IPS-15b (cell line): Measurements from ENCODE around the gene TDRD5.

Experiments used
- H3K27me3 ChIP-seq: one replicate; pipeline ENCODE4 v1.6.1; 2013; ENCODE audit warnings: low read length; ENCODE audit not compliant: control insufficient read depth, insufficient read depth
- H3K36me3 ChIP-seq: one replicate; pipeline ENCODE4 v1.6.1; 2013; ENCODE audit warnings: low read length; ENCODE audit not compliant: control insufficient read depth, insufficient read depth
- H3K4me1 ChIP-seq: one replicate; pipeline ENCODE4 v1.6.1; 2013; ENCODE audit warnings: mild to moderate bottlenecking, low read length; ENCODE audit not compliant: control insufficient read depth, insufficient read depth
- H3K4me3 ChIP-seq: one replicate; pipeline ENCODE4 v1.5.1; 2013; ENCODE audit warnings: low read depth, low read length
- H3K9ac ChIP-seq: one replicate; pipeline ENCODE4 v1.6.1; 2013; ENCODE audit warnings: low read depth, mild to moderate bottlenecking, low read length
- H3K9me3 ChIP-seq: one replicate; pipeline ENCODE4 v1.6.1; 2013; ENCODE audit warnings: mild to moderate bottlenecking, low read length; ENCODE audit not compliant: control insufficient read depth, insufficient read depth

The TDRD5 gene, protein sequence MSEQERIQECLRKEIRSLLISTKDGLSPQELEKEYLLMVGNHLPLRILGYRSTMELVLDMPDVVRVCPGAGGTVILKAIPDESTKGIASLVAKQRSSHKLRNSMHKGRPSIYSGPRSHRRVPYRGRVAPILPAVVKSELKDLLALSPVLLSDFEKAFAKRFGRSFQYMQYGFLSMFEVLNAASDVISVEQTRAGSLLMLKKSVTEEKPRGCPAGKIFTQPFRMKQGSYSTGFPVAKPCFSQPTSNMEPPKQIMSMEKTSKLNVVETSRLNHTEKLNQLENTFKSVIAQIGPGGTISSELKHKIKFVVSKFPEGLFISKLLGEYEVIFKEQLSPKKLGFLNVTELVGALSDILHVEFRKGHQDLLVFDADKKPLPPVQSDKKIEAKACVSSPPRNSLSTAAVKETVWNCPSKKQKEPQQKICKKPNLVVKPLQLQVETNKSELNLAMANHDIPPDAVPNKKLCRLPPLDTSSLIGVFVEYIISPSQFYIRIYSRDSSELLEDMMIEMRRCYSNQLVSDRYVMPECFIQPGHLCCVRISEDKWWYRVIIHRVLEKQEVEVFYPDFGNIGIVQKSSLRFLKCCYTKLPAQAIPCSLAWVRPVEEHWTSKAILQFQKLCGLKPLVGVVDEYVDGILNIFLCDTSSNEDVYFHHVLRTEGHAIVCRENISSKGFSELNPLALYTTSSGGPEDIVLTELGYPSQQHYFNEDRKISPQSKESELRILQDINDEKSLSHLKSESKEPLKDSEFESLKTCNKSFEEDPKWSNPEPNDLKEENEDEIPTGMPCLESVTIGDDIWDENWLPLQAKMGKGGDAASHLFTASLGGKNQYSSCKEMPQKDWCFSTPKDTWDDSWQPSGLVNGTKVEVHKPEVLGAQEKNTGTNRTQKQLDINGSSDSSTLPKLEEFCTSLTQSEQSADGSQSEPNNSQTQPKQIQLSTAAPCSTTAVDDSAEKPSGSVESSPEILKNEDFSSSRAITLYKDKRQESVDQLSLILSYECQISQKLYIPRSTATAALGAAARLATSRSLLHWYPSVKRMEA

GRCh38 chr1:179591592-179592580 lies at the start of gene TDRD5:
Gene TDRD5, plus strand, starts transcription at chr1:179591832. Its CDS starts 784 bp downstream, at chr1:179592616.
- peak within 1 kb of the TSS; percentile 30 for H3K4me3 ChIP-seq
- peaks cover 63% of the 10 kb centered on the region for H3K27me3 ChIP-seq
- H3K9ac ChIP-seq = no peak within 1 kb of the TSS
- peaks cover 2% of the 10 kb centered on the region for H3K4me1 ChIP-seq
- no peaks in the 10 kb centered on the region for H3K36me3 ChIP-seq
- no peaks in the 10 kb centered on the region for H3K9me3 ChIP-seq

GRCh38 chr1:179545321-179545720 lies 46.3 kb upstream of the TDRD5 start:
- no peaks in the 10 kb centered on the region for H3K4me1 ChIP-seq
- H3K27me3 ChIP-seq = no peaks in the 10 kb centered on the region
- H3K36me3 ChIP-seq = peaks cover 2% of the 10 kb centered on the region
- no peak overlapping the region for H3K9ac ChIP-seq
- no peak overlapping the region for H3K4me3 ChIP-seq
- no peaks in the 10 kb centered on the region for H3K9me3 ChIP-seq

DNA sequence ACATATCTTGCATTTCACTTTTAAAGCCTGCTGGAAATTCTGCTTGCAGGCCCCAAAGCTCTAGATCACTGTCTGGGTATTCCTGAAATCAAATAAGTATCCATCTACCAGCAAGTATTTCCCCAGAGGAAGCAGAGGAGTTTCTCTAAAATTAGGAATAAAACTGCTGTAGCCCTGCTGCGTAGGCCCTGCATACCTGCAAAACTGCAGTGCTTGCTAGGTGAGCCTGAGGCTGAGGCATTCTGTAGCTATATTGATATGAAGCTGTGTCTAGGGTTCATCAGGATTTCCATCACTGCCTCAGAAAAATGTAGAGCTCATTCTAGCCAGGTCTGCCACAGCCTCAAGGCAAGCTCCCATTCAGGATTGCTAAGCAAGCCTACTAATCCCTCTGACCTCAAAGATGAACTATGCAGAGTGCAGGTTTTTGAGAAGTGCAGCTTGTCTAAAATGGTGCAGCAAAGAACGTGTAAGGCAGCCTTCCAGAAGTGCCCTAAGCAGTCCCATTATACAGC lies 44.6 kb upstream of the TDRD5 start:
- Histone ChIP-seq H3K4me1 (no peaks in the 10 kb centered on the region), H3K27me3 (no peaks in the 10 kb centered on the region), H3K4me3 (no peak overlapping the region), H3K9ac (no peak overlapping the region), H3K9me3 (no peaks in the 10 kb centered on the region), H3K36me3 (no peaks in the 10 kb centered on the region)

- Histone ChIP-seq H3K36me3 (no peaks in the 10 kb centered on the region), H3K9ac (no peak overlapping the region), H3K4me3 (no peak overlapping the region), H3K4me1 (no peaks in the 10 kb centered on the region), H3K9me3 (no peaks in the 10 kb centered on the region), H3K27me3 (no peaks in the 10 kb centered on the region)
Measured at GRCh38 chr1:179548666-179549367, 42.8 kb upstream of the TDRD5 start.

GRCh38 chr1:179549368-179549700 lies 42.3 kb upstream of the TDRD5 start:
- no peaks in the 10 kb centered on the region for H3K27me3 ChIP-seq
- no peak overlapping the region for H3K9ac ChIP-seq
- H3K36me3 ChIP-seq = no peaks in the 10 kb centered on the region
- H3K4me1 ChIP-seq = no peaks in the 10 kb centered on the region
- no peaks in the 10 kb centered on the region for H3K9me3 ChIP-seq
- H3K4me3 ChIP-seq = no peak overlapping the region

DNA sequence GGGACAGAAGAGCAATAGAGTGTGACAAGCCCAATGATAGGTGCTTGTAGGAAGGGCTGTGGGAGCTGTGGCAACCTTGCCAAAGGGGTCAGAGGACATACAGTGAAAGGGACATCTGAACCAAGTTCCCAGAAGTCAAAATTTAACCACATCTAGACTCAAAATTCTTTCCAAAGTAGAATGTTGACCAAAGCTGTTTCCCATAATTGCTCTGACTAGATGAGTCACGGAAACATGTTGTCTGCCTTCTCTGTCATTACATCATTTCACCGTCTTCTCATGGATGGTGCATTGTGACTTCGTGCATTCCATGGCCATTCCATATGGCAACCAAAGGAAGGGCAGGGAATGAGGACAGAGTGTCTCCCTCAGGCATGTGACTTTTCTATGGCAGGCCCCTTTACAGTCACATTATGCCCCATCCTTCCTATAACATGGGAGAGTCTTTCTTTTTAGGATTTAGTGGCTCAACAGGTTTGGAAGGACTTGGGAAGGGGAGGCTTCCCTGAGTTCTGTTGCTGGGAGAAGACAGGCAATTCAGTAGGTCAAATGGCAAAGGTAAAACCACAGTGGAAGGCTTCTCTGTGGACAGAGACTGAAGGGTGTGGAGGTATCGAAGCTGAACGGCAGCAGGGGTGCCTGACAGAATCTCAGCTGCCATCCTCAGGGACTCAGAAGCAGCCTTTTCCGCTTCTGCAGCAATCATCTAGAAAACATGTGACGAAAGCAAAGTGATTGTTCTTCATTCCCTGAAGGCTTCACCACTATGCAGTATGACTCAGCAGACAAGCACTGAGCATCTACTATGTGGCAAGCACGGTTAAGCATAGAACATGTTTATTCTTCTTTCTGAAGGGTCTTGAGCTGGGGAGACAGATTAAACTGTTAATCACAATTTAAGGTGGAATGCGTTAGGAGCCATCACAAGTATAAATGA lies 40.6 kb upstream of the TDRD5 start:
- H3K9ac ChIP-seq = no peak overlapping the region
- H3K4me1 ChIP-seq = no peaks in the 10 kb centered on the region
- H3K4me3 ChIP-seq = no peak overlapping the region
- no peaks in the 10 kb centered on the region for H3K9me3 ChIP-seq
- H3K27me3 ChIP-seq = no peaks in the 10 kb centered on the region
- no peaks in the 10 kb centered on the region for H3K36me3 ChIP-seq

DNA sequence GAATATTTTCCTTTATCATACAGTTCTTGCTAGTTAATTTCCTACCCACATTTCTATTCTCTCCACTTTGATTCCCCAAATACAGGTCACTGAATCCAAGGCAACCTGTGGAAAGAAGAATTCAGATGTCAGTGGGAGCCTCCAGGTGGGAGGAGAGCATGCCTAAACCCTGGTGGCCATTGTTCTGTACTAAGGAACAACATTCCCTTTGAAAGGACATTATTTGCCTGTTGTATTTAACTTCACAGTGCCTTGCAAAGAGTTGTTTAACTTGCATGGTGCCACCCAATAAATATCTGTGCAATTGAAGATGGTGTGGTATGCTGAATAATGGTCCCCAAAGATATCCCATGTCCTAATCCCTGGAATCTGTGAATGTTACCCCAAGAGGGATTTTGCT lies 37.2 kb upstream of the TDRD5 start:
- Histone ChIP-seq H3K36me3 (no peaks in the 10 kb centered on the region), H3K4me3 (no peak overlapping the region), H3K9me3 (no peaks in the 10 kb centered on the region), H3K4me1 (no peaks in the 10 kb centered on the region), H3K27me3 (no peaks in the 10 kb centered on the region), H3K9ac (no peak overlapping the region)

DNA sequence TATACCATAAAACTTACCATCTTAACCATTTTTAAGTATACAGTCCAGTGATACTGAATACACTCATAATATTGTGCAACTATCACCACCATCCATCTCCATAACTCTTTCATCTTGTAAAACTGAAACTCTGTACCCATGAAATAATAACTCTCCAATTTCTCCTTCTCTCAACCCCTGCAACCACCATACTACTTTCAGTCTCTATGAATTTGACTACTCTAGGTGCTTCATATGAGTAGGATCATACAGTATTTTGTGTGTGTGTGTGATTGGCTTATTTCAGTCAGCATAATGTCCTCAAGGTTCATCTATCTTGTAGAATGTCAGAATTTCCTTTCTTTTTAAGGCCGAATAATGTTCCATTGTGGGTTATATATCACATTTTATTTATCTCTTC lies 33.6 kb upstream of the TDRD5 start:
- Histone ChIP-seq H3K27me3 (no peaks in the 10 kb centered on the region), H3K4me3 (no peak overlapping the region), H3K4me1 (no peaks in the 10 kb centered on the region), H3K36me3 (no peaks in the 10 kb centered on the region), H3K9ac (no peak overlapping the region), H3K9me3 (no peaks in the 10 kb centered on the region)

- Histone ChIP-seq H3K27me3 (peaks cover 53% of the 10 kb centered on the region), H3K4me3 (peak within 1 kb of the TSS; percentile 45), H3K4me1 (no peaks in the 10 kb centered on the region), H3K9ac (no peak within 1 kb of the TSS), H3K9me3 (peaks cover 3% of the 10 kb centered on the region), H3K36me3 (no peaks in the 10 kb centered on the region)
Measured at GRCh38 chr1:179575497-179576314, 15.9 kb upstream of the TDRD5 start, which contains the start of gene NPHS2. Gene NPHS2, minus strand, starts transcription at chr1:179575948. Its CDS starts 84 bp downstream, at chr1:179575864.
